Tibial nerve (tissue), 4 donors: Measurements from ENCODE around the gene TIPIN. TPM values are rescaled to one million over a fixed set of nuclear protein-coding genes. Genes with fewer than 3 reads are reported as not detected.
"Not testable (repeated sequence)": the region's sequence is repeated elsewhere in the genome, so short reads cannot be mapped to it uniquely, and the experiment has no call there.

ENCODE experiments used
- DNase-seq, 2 donors: peaks; one replicate each; pipeline ENCODE4 v3.0.0-alpha.2; 2019; ENCODE audit warnings: low spot score in 2 of 2
- H3K27ac ChIP-seq, 4 donors: fragments of 200-600 bp; sonication (generic) in 3 of 4; one replicate each; pipeline ENCODE4 v1.5.1; 2017 to 2019; ENCODE audit warnings: mild to moderate bottlenecking in 1 of 4
- H3K27me3 ChIP-seq, 2 donors: fragments of 200-600 bp; sonication (generic) in 1 of 2; one replicate each; pipeline versions ENCODE4 v1.5.1 to v1.6.0; 2017 to 2019
- H3K36me3 ChIP-seq, 3 donors: fragments of 200-600 bp; sonication (generic); one replicate each; pipeline ENCODE4 v1.5.1; 2018 to 2019
- H3K4me1 ChIP-seq, 4 donors: fragments of 200-600 bp; sonication (generic) in 3 of 4; one replicate each; pipeline ENCODE4 v1.5.1; 2017 to 2019
- H3K4me3 ChIP-seq, 4 donors: fragments of 200-600 bp; sonication (generic) in 3 of 4; one replicate each; pipeline ENCODE4 v1.5.1; 2017 to 2019; ENCODE audit warnings: mild to moderate bottlenecking in 1 of 4, moderate library complexity in 1 of 4
- H3K9me3 ChIP-seq, 4 donors: fragments of 200-600 bp; sonication (generic) in 3 of 4; one replicate each; pipeline ENCODE4 v1.5.1; 2017 to 2019
- EP300 ChIP-seq, 2 donors: sonication (generic); formaldehyde crosslinking; IDR thresholded peaks; one replicate each; pipeline ENCODE4 v1.6.1; 2017; ENCODE audit warnings: antibody characterized with exemption in 2 of 2, mild to moderate bottlenecking in 1 of 2
- POLR2A ChIP-seq, 2 donors: fragments of 450-650 bp; IDR thresholded peaks; one replicate each; pipeline ENCODE4 v1.6.1; 2017; ENCODE audit warnings: antibody characterized with exemption in 2 of 2, mild to moderate bottlenecking in 2 of 2, moderate library complexity in 2 of 2
- WGBS, 2 donors: methylation state at CpG; one replicate each; pipeline ENCODE4 v1.1.5; 2018; 5-methylcytosine and 5-hydroxymethylcytosine counted together
- total RNA-seq, 4 donors: library from RNA; depleted of rRNA; stranded (reverse); fragments of >200 nt; gene quantifications; one replicate each; pipeline ENCODE4 v1.1.0, GENCODE V29; 2016
- TF ChIP-seq, protein P1 (sequence below), 5 experiments: fragments of 200-600 bp in 3 of 5; fragments of 450-650 bp in 2 of 5; sonication (generic) in 3 of 5; IDR thresholded peaks; one replicate each; pipeline ENCODE4 v1.5.1; 2016 to 2019; ENCODE audit warnings: antibody characterized with exemption in 5 of 5, mild to moderate bottlenecking in 3 of 5, moderate library complexity in 2 of 5

TIPIN gene
- total RNA-seq, 4 donors from 2014 or later = 5.4 to 17.5 (median 6.4) TPM

DNA sequence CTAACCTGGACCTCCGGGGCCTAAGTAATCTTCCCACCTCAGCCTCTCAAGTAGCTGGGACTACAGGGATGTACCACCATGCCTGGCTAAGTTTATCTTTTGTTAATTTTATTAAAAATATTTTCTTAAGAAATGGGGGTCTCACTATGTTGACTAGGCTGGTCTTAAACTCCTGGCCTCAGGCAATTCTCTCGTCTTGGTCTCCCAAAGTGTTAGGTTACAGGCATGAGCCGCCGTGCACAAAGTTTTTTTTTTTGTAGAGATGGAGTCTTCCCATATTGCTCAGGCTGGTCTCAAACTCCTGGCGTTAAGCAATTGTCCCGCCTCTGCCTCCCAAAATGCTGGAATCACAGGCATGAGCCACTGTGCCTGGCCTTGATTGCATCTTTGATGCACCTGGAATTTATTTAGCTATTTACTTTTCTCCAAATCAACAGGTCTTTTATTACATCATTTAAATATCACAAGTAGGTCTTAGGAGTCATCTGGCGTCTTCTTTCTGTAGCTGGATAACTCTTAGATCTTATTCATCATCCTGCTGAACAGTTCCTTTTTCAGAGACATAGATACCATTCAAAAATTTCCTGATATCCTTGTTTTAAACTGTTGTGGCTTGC, 22.4 kb upstream of the TIPIN start:
- Histone ChIP-seq H3K4me1 (no peaks in the 10 kb centered on the region), H3K9me3 (peaks cover 0 to 10% (median 2%) of the 10 kb centered on the region in 4 donors), H3K27ac (no peak overlapping the region), H3K27me3 (no peaks in the 10 kb centered on the region), H3K36me3 (no peaks in the 10 kb centered on the region), H3K4me3 (no peak overlapping the region)
- DNase-seq = no peak
- TF ChIP-seq EP300 (IDR thresholded peaks at IDR 0.05) (no peak), POLR2A (IDR thresholded peaks at IDR 0.05) (no peak)
- TF ChIP-seq, protein P1, sequence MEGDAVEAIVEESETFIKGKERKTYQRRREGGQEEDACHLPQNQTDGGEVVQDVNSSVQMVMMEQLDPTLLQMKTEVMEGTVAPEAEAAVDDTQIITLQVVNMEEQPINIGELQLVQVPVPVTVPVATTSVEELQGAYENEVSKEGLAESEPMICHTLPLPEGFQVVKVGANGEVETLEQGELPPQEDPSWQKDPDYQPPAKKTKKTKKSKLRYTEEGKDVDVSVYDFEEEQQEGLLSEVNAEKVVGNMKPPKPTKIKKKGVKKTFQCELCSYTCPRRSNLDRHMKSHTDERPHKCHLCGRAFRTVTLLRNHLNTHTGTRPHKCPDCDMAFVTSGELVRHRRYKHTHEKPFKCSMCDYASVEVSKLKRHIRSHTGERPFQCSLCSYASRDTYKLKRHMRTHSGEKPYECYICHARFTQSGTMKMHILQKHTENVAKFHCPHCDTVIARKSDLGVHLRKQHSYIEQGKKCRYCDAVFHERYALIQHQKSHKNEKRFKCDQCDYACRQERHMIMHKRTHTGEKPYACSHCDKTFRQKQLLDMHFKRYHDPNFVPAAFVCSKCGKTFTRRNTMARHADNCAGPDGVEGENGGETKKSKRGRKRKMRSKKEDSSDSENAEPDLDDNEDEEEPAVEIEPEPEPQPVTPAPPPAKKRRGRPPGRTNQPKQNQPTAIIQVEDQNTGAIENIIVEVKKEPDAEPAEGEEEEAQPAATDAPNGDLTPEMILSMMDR (IDR thresholded peaks at IDR 0.05) = no peak
- WGBS, 2 donors = 85 to 89% methylated on average over 7 of the region's 7 CpGs

DNA sequence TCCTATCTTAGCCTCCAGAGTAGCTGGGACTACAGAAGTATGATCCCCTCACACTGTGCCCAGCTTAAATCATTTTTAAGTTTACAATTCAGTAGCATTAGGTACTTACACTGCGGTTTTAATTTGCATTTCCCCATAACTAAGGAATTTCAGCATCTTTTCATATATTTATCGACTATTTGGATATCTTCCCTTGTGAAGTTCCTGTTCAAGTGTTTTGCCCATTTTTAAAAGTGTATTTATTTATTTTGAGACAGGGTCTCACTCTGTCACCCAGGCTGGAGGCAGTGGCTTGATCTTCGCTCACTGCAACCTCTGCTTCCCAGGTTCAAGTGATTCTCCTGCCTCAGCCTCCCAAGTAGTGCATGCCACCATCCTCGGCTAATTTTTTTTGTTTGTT, 17.7 kb upstream of the TIPIN start:
- WGBS, 2 donors = 96 to 98% methylated on average over 4 of the region's 4 CpGs
- TF ChIP-seq, protein P1 (IDR thresholded peaks at IDR 0.05) = no peak
- no peak for TF ChIP-seq POLR2A (IDR thresholded peaks at IDR 0.05)
- no peak for TF ChIP-seq EP300 (IDR thresholded peaks at IDR 0.05)
- Histone ChIP-seq H3K36me3 (no peaks in the 10 kb centered on the region), H3K27ac (no peak overlapping the region), H3K4me3 (no peak overlapping the region), H3K27me3 (no peaks in the 10 kb centered on the region), H3K4me1 (no peaks in the 10 kb centered on the region), H3K9me3 (peaks cover 0 to 15% (median 2%) of the 10 kb centered on the region in 4 donors)
- no peak for DNase-seq

DNA sequence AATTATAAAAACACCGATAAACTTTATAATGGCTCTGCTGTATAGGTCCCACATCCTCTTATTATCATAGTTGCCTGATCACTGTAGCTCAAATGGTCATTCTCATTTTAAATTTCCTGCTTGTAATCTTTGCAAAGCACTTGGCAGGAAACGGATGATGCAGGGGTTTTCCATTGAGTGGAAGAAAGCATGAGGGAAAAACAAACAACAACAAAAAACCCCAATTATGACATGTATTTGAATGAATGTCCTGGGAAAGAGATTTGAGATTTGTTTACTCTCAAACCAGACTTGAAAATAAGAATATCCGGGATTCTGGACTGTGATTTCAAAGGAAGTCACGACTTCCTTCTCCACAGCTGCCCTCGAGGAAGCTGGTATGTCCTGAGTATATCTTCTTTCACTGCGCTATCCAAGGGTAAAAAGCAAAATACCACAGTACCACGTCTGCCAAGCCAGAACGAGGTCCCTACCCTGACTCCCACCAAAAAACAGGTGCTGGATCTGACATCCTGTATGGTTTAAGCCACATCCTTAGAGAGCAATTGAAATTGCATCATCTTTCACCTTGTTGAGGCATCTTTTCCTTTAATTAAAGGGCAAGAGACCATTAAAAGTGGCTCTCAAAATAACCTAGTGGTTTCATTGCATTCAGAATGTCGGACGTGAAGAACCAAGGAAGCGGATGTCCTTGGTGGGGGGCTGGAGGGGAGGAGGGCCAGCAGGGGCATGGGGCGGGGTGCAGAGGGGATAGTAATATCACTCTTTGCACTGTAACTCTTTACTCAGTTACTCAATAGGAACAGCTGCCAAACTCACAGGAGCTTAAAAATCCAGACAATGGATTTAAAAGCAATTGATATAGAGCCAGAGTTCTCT, 13.5 kb upstream of the TIPIN start:
- WGBS, 2 donors = 12 to 15% methylated on average over 12 of the region's 12 CpGs
- Histone ChIP-seq H3K27me3 (no peaks in the 10 kb centered on the region), H3K9me3 (peaks cover 0 to 15% (median 2%) of the 10 kb centered on the region in 4 donors), H3K36me3 (no peaks in the 10 kb centered on the region), H3K4me1 (no peaks in the 10 kb centered on the region), H3K4me3 (peak overlapping the region in 3 of 4 donors; percentile 5 to 42 (median 41)), H3K27ac (peak overlapping the region in 3 of 4 donors; percentile 60 to 74 (median 71))
- TF ChIP-seq EP300 (IDR thresholded peaks at IDR 0.05) (no peak), POLR2A (IDR thresholded peaks at IDR 0.05) (no peak)
- TF ChIP-seq, protein P1 (IDR thresholded peaks at IDR 0.05) = no peak
- no peak for DNase-seq

DNA sequence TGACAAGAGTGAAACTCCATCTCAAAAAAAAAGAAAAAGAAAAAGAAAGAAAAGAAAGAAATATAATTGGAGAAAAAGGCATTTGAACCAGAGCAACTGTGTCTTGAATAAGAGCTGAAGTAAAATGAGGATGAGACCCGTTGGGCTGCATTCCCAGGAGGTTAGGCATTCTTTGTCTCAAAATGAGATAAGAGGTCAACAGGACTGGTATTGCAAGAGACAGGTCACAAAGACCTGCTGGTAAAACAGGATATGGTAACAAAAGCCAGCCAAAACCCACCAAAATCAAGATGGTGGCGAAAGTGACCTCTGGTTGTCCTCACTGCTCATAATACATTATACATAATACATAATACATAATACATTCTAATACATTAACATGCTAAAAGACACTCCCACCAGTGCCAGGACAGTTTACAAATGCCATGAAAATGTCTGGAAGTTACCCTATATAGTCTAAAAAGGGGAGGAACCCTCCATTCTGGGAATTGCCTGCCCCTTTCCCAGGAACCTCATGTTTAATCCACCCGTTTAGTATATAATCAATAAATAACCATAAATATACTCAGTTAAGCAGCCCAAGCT, 8.6 kb upstream of the TIPIN start:
- TF ChIP-seq EP300 (IDR thresholded peaks at IDR 0.05) (no peak), POLR2A (IDR thresholded peaks at IDR 0.05) (no peak)
- TF ChIP-seq, protein P1 (IDR thresholded peaks at IDR 0.05) = no peak
- no peaks in the 10 kb centered on the region for H3K27me3 ChIP-seq
- H3K4me1 ChIP-seq = no peaks in the 10 kb centered on the region
- H3K27ac ChIP-seq = no peak overlapping the region
- no peak for DNase-seq
- no peaks in the 10 kb centered on the region for H3K9me3 ChIP-seq
- no peak overlapping the region for H3K4me3 ChIP-seq
- H3K36me3 ChIP-seq = no peaks in the 10 kb centered on the region
- WGBS, 2 donors = 82 to 84% methylated on average over 3 of the region's 3 CpGs

DNA sequence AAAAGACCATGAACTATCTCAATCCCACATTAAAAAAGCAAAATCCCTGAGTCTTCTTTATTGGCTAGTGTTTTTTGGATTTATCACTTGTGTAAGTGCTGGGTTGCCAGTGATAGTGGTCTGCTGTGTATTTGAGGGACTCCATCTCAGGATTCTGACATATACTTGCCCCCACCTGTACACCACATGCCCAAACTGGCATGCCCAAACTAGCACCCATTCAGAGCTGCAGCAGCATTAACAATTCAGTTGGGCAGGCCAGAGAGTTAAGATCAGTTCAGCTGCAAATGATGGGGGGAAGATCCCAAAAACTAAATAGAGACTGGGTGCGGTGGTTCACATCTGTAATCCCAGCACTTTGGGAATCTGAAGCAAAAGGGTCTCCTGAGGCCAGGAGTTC, 6.3 kb upstream of the TIPIN start:
- Histone ChIP-seq H3K27ac (no peak overlapping the region), H3K36me3 (no peaks in the 10 kb centered on the region), H3K27me3 (no peaks in the 10 kb centered on the region), H3K4me3 (no peak overlapping the region), H3K4me1 (no peaks in the 10 kb centered on the region), H3K9me3 (no peaks in the 10 kb centered on the region)
- no peak for DNase-seq
- TF ChIP-seq, protein P1 (IDR thresholded peaks at IDR 0.05) = no peak
- TF ChIP-seq POLR2A (IDR thresholded peaks at IDR 0.05) (no peak), EP300 (IDR thresholded peaks at IDR 0.05) (no peak)
- 90 to 100% methylated on average over 1 of the region's 1 CpG for WGBS, 2 donors

DNA sequence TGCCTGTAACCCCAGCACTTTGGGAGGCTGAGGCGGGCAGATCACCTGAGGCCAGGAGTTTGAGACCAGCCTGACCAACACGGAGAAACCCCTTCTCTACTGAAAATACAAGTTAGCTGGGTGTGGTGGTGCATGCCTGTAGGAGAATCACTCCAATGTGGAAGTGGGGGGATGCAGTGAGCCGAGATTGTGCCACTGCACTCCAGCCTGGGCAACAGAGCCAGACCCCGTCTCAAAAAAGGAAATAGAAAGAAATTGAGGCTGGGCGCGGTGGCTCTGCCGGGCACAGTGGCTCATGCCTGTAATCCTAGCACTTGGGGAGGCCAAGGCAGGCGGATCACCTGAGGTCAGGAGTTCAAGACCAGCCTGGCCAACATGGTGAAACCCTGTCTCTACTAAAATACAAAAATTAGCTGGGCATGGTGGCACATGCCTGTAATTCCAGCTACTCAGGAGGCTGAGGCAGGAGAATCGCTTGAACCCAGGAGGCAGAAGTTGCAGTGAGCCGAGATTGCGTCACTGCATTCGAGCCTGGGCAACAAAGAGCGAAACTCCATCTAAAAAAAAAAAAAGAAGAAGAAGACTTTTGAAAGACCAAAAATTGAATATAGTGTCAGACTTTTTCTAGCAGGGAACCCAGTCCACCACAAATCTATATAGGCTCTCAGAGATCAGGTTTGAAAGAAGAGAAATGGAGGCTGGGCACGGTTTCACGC, 5.4 kb upstream of the TIPIN start:
- 77 to 79% methylated on average over 15 of the region's 15 CpGs for WGBS, 2 donors
- H3K36me3 ChIP-seq, H3K9me3 ChIP-seq, H3K4me1 ChIP-seq, DNase-seq, H3K27ac ChIP-seq, H3K27me3 ChIP-seq, H3K4me3 ChIP-seq: not testable (repeated sequence)
